Activated CD4-positive, alpha-beta T cell treated with anti-CD3 and anti-CD28 coated beads for 4 hours (primary cell): ENCODE measurements around the gene SMIM38.

Experiments
- DNase-seq, 2 donors: peaks; one replicate each; pipeline ENCODE4 v3.0.0-alpha.2; 2020

Gene SMIM38

GRCh38 chr11:69187540-69188065, 31.9 kb downstream of the SMIM38 start:
- DNase-seq = no peak

DNA sequence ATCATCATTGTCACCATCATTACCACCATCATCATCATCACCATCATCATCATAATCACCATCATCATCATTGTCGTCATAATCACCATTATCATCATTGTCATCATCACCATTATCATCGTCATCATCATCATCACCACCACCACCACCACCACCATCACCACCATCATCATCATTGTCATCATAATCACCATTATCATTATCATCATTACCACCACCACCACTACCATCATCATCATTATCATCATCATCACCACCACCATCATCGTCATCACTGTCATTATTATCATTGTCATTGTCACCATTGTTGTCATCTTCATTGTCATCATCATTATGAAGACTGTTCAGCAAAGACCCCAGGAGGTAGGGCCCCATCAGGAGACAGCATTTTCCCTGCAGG, 33.3 kb downstream of the SMIM38 start:
- DNase-seq = no peak

DNA sequence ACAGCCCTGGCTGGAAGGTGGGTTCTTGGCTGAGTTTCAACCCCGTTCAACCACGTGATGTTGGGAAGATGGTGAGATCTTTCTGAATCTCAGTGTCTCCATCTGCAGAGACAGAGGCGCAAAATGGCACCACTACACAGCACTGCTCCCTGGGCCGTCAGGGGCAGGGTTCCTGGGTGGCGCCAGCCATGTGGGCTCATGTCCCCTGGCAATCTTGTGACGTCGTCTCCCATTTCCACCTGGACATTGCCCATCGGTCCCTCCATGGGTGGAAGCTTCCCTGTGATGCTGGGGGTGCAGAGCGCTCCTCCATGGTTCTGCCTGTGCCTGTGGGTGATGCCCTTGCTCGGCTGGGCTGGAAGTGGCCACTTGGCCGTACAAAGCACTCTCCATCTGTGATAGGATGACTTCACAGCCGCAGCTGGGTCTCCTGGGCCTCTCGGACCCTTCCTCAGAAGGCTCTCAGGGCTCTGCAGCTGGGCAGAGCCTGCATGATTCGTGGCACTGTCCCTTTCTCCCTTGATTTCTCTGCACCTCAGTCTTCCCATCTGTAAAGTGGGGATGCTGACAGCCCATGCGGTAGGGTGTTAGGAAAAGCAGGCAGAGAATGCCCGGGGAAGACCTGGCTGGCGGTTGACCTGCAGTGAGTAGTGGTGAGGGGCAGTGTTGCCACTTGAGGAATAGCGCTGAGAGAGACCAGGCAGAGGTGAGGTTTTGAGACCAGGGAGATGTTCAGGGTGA, 35.2 kb downstream of the SMIM38 start:
- DNase-seq = no peak

DNA sequence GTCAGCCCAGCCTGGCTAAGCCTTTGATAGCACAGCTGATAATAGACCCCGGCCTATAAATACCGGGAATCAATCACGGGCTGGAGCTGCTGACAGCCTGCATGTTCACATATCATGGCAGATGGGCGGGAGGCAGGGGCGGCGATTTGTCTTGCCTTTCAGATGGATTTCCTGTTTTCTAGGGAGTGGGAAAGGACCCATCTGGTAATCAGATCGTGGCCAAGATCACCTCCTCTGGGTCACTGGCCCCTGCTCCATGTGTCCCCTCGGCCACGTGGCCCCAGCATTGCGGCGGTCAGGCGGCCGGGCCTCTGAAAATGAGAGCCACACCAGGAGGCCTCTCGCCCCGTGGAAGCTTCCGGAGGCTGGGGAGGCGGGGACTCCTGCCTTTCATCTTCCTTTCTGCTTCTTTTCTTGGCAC, 36.6 kb downstream of the SMIM38 start:
- no peak for DNase-seq

- no peak for DNase-seq
These were observed 37.4 kb downstream of the SMIM38 start for GRCh38 chr11:69193151-69193550.

- no peak for DNase-seq
These were observed 37.9 kb downstream of the SMIM38 start for GRCh38 chr11:69193629-69194028.

DNA sequence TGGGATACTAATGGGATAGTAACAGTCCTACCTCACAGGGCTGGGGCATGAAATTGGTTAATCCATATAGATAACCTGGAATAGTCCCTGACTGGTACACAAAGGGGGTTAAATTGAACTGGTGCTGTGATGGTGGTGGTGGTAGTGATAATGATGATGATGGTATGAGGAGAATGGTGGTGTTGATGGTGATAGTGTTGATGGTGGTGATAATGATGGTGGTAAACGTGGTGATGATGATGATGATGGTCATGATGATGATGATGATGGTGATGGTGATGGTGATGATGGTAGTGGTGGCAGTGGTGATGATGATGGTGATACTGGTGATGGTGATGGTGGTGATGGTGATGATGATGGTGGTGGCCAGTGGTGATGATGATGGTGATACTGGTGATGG, 38.7 kb downstream of the SMIM38 start:
- no peak for DNase-seq

DNA sequence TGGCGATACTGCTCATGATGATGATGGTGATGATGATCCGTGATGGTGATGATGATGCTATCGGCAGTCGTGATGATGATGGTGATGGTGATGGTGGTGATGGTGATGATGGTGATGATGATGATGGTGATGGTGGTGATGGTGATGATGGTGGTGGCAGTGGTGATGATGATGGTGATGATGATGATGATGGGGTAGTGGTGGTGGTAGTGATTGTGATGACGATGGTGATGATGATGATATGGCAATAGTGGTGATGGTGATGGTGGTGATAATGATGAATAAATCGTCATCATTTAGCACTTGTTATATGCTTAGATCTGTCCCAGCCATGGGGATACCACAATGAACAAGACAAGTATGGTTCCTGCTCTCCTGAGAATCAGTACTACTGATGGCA, 39.2 kb downstream of the SMIM38 start:
- DNase-seq = no peak

- no peak for DNase-seq
These were observed 40.4 kb downstream of the SMIM38 start for GRCh38 chr11:69195824-69196782.

DNA sequence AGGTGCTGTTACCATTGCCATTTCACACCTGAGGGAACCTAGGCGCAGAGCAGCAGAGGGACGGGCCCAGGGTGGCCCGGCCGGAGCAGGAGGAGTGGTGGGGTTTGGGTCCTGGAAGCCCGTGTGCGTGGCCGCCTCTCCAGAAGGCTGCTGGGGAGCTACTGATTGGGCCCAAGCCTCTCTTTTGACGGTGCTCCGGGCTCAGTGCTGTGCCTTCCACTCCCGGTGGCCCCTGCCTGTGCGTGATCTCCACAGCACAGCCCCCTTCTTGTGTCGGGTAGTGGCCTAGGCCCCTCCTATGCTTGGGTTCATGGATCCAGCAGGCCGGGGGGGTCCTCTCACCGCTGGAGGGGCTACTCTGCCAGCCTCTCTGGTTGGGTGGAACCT, 41.0 kb downstream of the SMIM38 start:
- no peak for DNase-seq

DNA sequence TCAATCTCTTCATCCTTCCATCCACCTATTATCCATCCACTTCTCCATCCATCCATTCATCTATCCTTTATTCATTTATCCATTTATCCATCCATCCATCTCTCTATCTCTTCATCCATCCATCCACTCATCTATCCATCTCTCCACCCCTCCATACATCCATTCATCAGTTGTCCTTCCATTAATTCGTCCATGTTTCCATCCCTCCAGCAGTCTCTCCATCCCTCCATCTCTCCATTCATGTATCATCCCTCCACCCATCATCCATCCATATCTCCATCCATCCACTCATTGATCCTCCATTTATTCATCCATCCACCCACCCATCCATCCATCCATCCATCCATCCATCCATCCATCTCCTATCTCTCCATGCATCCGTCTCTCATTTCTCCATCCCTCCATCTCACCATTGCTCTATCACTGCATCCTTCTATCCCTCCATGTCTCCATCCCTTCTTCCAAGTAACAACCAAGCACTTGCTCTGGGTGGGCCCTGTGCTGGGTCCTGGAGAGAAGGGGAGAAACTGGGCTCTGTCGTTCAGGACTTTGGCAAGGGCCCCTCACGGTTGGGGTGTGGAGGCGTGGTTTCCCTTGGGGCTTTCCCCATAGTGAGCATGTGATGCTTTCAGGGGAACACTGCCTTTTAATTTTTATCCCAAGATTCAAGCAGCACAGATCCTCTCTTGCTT, 43.3 kb downstream of the SMIM38 start:
- no peak for DNase-seq

- DNase-seq = no peak
These were observed 44.0 kb downstream of the SMIM38 start for GRCh38 chr11:69199583-69200315.

DNA sequence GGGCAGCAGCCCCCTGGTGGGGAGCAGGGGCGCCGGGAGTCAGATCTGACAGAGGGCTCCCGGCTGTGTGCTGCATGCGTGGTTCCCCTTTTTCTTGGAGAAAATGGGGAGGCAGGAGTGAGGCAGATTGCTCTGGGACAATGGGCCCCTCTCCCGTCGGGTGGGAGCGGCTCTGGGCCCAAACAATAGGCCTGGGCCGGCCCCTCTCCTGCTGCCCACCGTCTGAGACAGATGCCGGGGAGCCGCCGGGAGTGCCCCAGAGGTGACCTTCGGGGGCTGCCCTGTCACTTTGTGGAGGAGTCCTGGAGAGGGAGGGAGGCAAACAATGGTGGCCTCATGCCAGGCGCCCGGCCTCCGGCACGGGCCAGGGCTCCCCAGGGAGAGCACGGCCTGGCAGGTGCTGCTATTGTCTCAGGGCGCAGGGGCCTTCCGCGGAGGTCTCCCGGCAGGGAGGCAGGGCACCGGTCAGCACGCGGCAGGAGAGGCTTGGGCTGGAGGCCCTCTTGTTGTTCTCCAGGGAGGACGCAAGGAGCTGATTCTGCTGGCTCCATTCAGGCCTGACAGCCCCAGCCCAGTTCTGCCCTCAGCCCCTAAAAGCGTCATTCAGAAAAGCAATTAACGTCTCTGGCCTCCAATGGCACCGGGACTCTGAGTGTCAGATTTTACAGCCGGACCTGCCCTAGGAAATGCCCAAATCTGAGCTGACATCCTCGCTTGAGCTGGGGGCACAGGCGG, 44.8 kb downstream of the SMIM38 start:
- no peak for DNase-seq

DNA sequence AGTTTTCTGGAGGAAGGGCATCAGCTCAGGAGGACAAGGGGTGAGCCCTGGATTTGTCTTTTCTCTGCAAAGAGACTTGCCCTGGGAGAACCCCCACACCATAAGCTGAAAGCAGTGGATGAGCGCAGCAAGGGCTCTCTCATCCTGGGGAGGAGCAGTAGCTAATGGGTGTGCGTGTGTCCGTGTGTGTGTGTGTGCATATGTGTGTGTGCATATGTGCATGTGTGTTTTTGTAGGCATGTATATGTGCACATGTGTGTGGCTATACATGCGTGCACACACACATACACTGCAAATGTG, 45.3 kb downstream of the SMIM38 start:
- no peak for DNase-seq

GRCh38 chr11:69201764-69202370, 46.1 kb downstream of the SMIM38 start:
- DNase-seq = no peak

DNA sequence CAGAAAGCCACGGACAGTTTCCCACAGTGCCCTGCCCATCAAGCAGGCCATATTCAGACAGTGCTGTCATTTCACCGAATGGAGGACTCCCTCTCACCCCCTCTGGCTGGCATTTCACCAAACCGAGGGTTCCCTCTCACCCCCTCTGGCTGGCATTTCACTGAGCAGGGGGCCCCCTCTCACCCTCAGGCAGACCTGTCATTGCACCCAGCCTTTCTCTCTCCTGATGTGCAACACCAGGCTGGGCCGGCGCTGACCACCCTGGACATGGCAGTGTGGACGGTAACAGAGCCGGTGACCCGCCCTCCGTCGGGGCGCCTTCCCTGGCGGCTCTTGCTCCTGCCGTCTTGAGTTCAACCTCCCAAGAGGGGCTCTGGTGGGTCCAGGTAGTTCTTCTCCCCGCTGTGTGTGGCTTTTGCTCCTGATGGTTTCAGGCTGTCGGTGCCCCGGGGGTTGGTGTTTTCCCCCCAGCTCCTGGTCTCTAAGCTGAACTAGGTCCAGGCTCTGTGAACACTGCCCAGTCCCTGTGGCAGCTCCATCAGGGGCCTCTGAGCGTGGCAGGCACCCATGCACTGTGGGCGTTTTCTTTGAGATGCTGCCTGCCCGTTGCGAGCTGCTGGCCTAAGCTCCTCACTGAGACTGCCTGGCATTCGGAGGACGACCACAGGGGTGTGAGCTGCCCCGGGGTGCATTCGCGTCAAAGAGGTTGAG, 46.9 kb downstream of the SMIM38 start:
- DNase-seq = no peak

GRCh38 chr11:69203381-69203780, 47.6 kb downstream of the SMIM38 start:
- no peak for DNase-seq

DNA sequence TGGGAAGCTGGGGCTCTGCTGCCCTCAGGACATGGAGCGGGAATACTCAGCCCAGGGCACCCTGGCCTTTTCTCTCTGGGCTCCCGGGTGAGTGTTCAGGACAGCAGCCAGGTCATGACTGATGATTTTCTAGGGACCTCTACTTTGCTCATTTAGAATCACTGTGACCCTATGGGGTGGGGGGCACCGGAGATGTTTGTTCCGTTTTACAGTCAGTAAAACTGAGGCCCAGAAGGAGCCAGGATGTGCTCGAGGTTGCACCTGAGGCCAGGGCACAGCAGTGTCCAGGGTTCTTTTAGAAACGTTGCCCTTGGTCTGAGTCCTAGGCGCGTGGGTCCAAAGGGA, 48.1 kb downstream of the SMIM38 start:
- no peak for DNase-seq

- DNase-seq = no peak
These were observed 48.7 kb downstream of the SMIM38 start for GRCh38 chr11:69204246-69204940.
